Measurements from ENCODE around the gene SERPINA3.

DNA sequence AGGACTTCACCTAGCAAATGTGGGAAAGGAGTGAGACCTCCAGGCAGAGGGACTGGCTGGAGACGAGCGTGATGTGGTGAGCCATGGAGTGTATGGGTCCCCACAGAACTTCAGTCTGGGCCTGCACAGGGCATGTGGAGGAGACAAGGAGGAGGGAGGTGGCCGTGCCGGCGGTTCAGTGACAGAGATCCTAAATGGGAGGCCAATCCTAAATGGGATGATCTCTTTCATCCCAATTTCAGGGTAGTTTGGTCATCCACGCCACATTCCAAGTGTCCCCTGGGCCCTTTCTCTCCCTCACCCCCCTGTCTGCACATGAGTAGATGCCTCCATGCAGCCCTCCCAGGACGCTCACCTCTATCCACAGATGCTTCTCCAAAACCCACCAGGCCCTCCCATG is 17.8 kb upstream of the SERPINA3 start:
- TF ChIP-seq, protein P1, sequence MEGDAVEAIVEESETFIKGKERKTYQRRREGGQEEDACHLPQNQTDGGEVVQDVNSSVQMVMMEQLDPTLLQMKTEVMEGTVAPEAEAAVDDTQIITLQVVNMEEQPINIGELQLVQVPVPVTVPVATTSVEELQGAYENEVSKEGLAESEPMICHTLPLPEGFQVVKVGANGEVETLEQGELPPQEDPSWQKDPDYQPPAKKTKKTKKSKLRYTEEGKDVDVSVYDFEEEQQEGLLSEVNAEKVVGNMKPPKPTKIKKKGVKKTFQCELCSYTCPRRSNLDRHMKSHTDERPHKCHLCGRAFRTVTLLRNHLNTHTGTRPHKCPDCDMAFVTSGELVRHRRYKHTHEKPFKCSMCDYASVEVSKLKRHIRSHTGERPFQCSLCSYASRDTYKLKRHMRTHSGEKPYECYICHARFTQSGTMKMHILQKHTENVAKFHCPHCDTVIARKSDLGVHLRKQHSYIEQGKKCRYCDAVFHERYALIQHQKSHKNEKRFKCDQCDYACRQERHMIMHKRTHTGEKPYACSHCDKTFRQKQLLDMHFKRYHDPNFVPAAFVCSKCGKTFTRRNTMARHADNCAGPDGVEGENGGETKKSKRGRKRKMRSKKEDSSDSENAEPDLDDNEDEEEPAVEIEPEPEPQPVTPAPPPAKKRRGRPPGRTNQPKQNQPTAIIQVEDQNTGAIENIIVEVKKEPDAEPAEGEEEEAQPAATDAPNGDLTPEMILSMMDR (IDR thresholded peaks at IDR 0.05; ENCODE audit: insufficient read depth, low read depth, low read length) = no peak
- TF ChIP-seq EZH2 (IDR thresholded peaks at IDR 0.05; ENCODE audit: insufficient read depth, low read length) = no peak
